Dendritic cell treated with granulocyte-macrophage colony-stimulating factor and Interleukin-4, amounts not matched to agents 40 ng/mL and 50 ng/mL, for 4 days (primary cell): ENCODE measurements around the gene ESPN.
"Not testable (repeated sequence)": the region's sequence is repeated elsewhere in the genome, so short reads cannot be mapped to it uniquely, and the experiment has no call there.

Source experiments
- H3K27ac Mint-ChIP-seq: one replicate; pipeline ENCODE4 v1.8.0; 2022; ENCODE audit warnings: mild to moderate bottlenecking, mixed read lengths
- H3K27me3 Mint-ChIP-seq: one replicate; pipeline ENCODE4 v1.8.0; 2022; ENCODE audit warnings: mild to moderate bottlenecking, mixed read lengths
- H3K36me3 Mint-ChIP-seq: one replicate; pipeline ENCODE4 v1.8.0; 2022; ENCODE audit warnings: low read depth, mixed read lengths
- H3K4me1 Mint-ChIP-seq: one replicate; pipeline ENCODE4 v1.8.0; 2022; ENCODE audit warnings: low read depth, mixed read lengths
- H3K4me3 Mint-ChIP-seq: one replicate; pipeline ENCODE4 v1.8.0; 2022; ENCODE audit warnings: mild to moderate bottlenecking, moderate library complexity, mixed read lengths
- H3K9me3 Mint-ChIP-seq: one replicate; pipeline ENCODE4 v1.8.0; 2022; ENCODE audit warnings: mixed read lengths
- intact Hi-C: fragments of 100-400 bp; cut with micrococcal nuclease; formaldehyde crosslinking; loops from one replicate; pipeline ENCODE4 v1.15.0; 2022

ESPN gene

DNA sequence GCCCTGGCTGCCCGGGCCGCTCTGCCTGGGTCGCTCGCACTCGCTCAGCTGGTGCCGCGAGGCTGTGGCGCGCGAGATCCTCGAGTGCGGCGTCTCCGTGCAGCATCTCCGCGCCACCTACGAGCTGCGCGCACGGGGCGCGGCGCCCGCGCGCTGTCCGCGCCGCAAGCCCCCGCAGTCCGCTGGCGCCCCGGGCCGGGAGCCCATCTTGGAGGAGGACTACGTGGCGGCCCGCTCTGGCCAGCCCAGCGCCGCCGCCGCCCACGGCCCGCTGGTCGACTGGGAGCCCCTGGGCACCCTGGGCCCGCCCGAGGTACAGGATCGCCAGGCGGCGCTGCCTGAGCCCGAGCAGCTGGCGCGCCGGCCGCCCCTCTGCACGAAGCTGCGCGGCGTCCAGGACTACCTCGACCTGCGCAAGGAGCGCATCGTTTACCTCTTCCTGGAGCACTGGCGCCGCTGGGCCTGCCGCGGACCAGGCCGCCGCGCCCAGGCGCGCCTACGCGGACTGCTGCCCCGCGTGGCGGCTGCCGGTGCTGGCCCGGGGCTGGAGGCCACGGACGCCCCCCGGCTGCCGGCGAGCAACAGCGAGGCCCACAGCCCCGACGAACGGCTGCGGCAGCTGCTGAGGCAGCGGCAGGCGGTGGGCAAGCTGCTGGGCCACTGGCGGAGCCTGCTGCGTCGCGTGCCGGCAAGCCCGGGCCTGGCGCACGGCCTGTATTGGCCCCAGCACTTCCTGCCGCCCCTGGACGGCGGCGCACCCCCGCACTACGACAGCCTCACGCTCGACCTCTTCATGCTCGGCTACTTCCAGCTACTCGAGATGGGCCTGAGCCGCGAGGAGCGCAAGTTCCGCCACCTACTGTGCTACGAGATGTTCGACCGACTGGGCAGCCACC is 30.5 kb downstream of the ESPN start:
- no peak overlapping the region for H3K27ac Mint-ChIP-seq
- H3K36me3 Mint-ChIP-seq: no peaks in the 10 kb centered on the region
- H3K4me3 Mint-ChIP-seq: no peak overlapping the region
- H3K9me3 Mint-ChIP-seq: no peaks in the 10 kb centered on the region
- intact Hi-C loops: no loop called here
- peaks cover 4% of the 10 kb centered on the region for H3K4me1 Mint-ChIP-seq
- H3K27me3 Mint-ChIP-seq: peaks cover 82% of the 10 kb centered on the region

DNA sequence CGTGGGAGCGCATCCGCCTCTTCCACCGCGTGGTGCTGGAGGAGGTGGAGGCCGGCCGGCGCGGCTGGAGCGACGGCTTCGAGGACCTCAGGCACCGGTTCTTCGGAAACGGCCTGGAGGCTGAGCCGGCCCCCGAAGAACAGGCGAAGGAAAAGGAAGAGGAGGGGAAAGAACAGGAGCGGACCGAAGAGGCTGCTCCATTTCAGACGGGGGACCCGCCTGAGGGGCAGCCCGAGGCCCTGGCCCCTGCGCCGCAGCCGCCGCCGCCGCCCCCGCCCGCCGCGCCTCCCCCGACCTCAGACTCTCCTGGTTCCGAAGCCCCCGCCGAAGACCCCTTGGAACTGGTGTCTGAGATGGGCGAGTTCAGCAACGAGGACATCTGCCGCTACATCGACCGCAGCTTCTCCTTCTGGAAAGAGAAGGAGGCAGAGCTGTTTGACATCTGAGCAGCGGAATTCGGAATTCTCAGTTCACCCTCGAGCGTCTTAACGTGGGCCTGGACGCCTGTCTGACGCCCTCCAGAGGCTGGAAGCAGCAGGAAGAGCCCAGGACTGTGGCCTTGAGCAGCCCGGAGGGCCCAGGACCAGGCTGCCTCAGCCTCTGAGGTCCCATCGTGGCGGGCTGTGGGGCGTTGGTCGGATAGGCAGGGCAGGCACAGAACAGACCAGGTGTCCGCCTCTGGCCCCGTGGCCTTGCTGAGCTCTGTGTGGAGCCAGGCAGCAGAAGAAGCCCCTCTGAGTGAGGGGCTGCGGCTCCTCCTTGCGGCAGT is 31.4 kb downstream of the ESPN start:
- H3K27ac Mint-ChIP-seq, H3K36me3 Mint-ChIP-seq, intact Hi-C loops, H3K4me3 Mint-ChIP-seq, H3K9me3 Mint-ChIP-seq: not testable (repeated sequence)
- Mint-ChIP-seq H3K4me1 (peaks cover 10% of the 10 kb centered on the region), H3K27me3 (peaks cover 82% of the 10 kb centered on the region)

- H3K9me3 Mint-ChIP-seq: no peaks in the 10 kb centered on the region
- no peak overlapping the region for H3K27ac Mint-ChIP-seq
- H3K27me3 Mint-ChIP-seq: peaks cover 81% of the 10 kb centered on the region
- no peaks in the 10 kb centered on the region for H3K36me3 Mint-ChIP-seq
- peaks cover 10% of the 10 kb centered on the region for H3K4me1 Mint-ChIP-seq
- H3K4me3 Mint-ChIP-seq: no peak overlapping the region
- intact Hi-C loops: no loop called here
Measured at GRCh38 chr1:6456800-6457466, 32.4 kb downstream of the ESPN start.

GRCh38 chr1:6459850-6460265 is 35.3 kb downstream of the ESPN start:
- intact Hi-C loops: no loop called here
- no peaks in the 10 kb centered on the region for H3K36me3 Mint-ChIP-seq
- H3K4me1 Mint-ChIP-seq: peaks cover 10% of the 10 kb centered on the region
- no peaks in the 10 kb centered on the region for H3K9me3 Mint-ChIP-seq
- H3K27me3 Mint-ChIP-seq: peaks cover 71% of the 10 kb centered on the region
- no peak overlapping the region for H3K4me3 Mint-ChIP-seq
- H3K27ac Mint-ChIP-seq: no peak overlapping the region

DNA sequence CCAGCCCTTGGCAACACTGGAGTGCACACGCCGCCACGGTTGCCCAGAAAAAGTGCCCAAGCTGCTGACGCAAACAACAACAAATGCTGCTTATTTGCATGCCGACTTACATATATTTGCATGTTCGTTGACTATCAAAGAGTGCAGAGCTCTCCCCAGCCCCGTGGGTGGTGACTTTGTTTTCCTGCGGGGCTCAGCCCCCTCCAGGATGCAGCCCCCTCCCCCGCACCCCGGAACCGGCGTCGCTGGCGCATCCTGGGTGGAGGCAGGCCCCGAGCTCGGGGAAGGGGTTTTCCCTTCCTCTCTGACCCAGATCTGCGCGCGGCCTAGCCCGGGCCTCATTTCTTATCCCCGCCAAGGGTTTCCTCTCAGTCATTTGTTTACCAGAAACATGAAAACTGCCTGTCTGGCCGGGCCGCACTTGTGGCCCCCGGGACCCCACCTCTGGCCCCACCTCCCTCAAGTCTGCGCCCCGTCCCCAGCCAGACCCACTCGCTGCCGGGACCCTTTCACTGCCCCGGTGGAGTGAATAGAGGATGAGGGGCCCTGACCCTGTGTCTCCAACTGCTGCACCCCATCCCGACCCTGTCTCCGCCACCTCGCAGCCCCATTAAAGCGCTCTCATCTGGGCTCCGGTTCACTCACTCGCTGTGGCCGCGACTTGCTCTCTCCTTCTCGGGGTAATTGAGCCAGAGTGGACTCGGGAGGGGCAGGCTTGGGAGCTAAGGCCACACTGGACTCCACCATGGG is 35.9 kb downstream of the ESPN start:
- H3K27ac Mint-ChIP-seq: no peak overlapping the region
- intact Hi-C loops: no loop called here
- H3K27me3 Mint-ChIP-seq: peaks cover 76% of the 10 kb centered on the region
- no peaks in the 10 kb centered on the region for H3K36me3 Mint-ChIP-seq
- peaks cover 10% of the 10 kb centered on the region for H3K4me1 Mint-ChIP-seq
- peak overlapping the region; percentile 8 for H3K4me3 Mint-ChIP-seq
- H3K9me3 Mint-ChIP-seq: no peaks in the 10 kb centered on the region

DNA sequence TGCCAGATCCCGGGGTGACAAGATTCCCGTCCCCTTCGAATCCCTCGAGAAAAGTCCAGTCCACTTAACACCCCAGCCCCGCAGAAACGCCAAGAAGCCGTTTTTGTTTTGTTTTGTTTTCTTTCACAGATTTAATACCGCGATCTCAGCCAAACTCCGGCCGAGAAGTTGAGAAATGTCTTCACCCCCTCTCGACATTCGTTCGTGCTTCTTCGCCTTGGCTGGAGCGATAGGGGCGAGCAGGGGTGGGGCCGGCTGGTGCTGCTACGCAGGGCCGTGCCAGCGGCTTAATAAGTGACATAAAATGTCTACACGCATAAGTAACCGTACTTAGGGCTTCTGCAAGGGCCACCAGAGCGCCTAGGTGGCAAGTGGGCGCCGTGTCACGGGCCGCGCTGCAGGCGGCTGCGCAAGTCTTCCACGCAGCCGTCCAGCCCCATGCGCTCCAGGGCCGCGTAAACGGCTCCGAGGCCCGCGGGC is 36.5 kb downstream of the ESPN start:
- Mint-ChIP-seq H3K9me3 (no peaks in the 10 kb centered on the region), H3K27me3 (peaks cover 76% of the 10 kb centered on the region), H3K4me1 (peaks cover 6% of the 10 kb centered on the region), H3K36me3 (no peaks in the 10 kb centered on the region), H3K4me3 (no peak overlapping the region), H3K27ac (no peak overlapping the region)
- intact Hi-C loops: no loop called here

- no peaks in the 10 kb centered on the region for H3K9me3 Mint-ChIP-seq
- peaks cover 6% of the 10 kb centered on the region for H3K4me1 Mint-ChIP-seq
- peaks cover 75% of the 10 kb centered on the region for H3K27me3 Mint-ChIP-seq
- H3K27ac Mint-ChIP-seq: no peak overlapping the region
- intact Hi-C loops: no loop called here
- no peak overlapping the region for H3K4me3 Mint-ChIP-seq
- H3K36me3 Mint-ChIP-seq: no peaks in the 10 kb centered on the region
Measured at GRCh38 chr1:6461538-6462411, 37.2 kb downstream of the ESPN start.

- Mint-ChIP-seq H3K4me1 (peaks cover 6% of the 10 kb centered on the region), H3K9me3 (no peaks in the 10 kb centered on the region)
Measured at GRCh38 chr1:6462412-6463119, 38.0 kb downstream of the ESPN start.

DNA sequence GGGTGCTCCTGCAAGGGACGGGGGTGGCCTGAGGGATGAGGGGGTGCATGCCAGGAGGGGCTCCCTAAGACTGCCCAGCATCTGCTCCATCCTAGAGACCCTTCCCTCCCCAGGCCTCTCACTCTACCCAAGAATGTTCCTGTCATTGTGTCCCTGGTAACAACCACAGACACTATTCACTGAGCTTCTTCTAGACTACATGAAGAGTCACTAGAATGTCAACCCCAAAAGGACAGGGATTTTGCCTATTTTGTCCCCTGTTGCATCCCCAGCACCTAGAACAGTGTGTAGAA is 38.5 kb downstream of the ESPN start:
- Mint-ChIP-seq H3K27ac (no peak overlapping the region), H3K4me1 (peaks cover 6% of the 10 kb centered on the region), H3K27me3 (peaks cover 77% of the 10 kb centered on the region), H3K4me3 (no peak overlapping the region), H3K9me3 (no peaks in the 10 kb centered on the region), H3K36me3 (no peaks in the 10 kb centered on the region)
- intact Hi-C loops: no loop called here

More at GRCh38 chr1:6462412-6463119, 38.0 kb downstream of the ESPN start:
- Mint-ChIP-seq H3K27me3 (peaks cover 75% of the 10 kb centered on the region), H3K27ac (no peak overlapping the region), H3K36me3 (no peaks in the 10 kb centered on the region), H3K4me3 (no peak overlapping the region)
- intact Hi-C loops: no loop called here

GRCh38 chr1:6464514-6464836 is 39.9 kb downstream of the ESPN start:
- no peak overlapping the region for H3K4me3 Mint-ChIP-seq
- intact Hi-C loops: no loop called here
- peaks cover 6% of the 10 kb centered on the region for H3K4me1 Mint-ChIP-seq
- H3K36me3 Mint-ChIP-seq: peaks cover 5% of the 10 kb centered on the region
- H3K27ac Mint-ChIP-seq: no peak overlapping the region
- no peaks in the 10 kb centered on the region for H3K9me3 Mint-ChIP-seq
- H3K27me3 Mint-ChIP-seq: peaks cover 69% of the 10 kb centered on the region

GRCh38 chr1:6464915-6465314 is 40.3 kb downstream of the ESPN start:
- intact Hi-C loops: no loop called here
- peaks cover 6% of the 10 kb centered on the region for H3K4me1 Mint-ChIP-seq
- H3K27ac Mint-ChIP-seq: no peak overlapping the region
- H3K36me3 Mint-ChIP-seq: peaks cover 5% of the 10 kb centered on the region
- H3K27me3 Mint-ChIP-seq: peaks cover 65% of the 10 kb centered on the region
- no peak overlapping the region for H3K4me3 Mint-ChIP-seq
- H3K9me3 Mint-ChIP-seq: no peaks in the 10 kb centered on the region

GRCh38 chr1:6465461-6466005 is 41.0 kb downstream of the ESPN start:
- H3K27me3 Mint-ChIP-seq: peaks cover 58% of the 10 kb centered on the region
- H3K9me3 Mint-ChIP-seq: no peaks in the 10 kb centered on the region
- H3K4me3 Mint-ChIP-seq: peak overlapping the region; percentile 25
- H3K27ac Mint-ChIP-seq: no peak overlapping the region
- H3K4me1 Mint-ChIP-seq: peaks cover 3% of the 10 kb centered on the region
- intact Hi-C loops: no loop called here
- peaks cover 5% of the 10 kb centered on the region for H3K36me3 Mint-ChIP-seq
